HG02943 (cell line): Measurements from ENCODE around the gene TMSB10.

Source experiments
- ATAC-seq: cut with Tn5 transposase; IDR thresholded peaks from one replicate; pipeline ENCODE4 v1.9.1; 2021; ENCODE audit warnings: mild to moderate bottlenecking, low read depth, moderate library complexity; ENCODE audit not compliant: unreplicated experiment

TMSB10 gene

DNA sequence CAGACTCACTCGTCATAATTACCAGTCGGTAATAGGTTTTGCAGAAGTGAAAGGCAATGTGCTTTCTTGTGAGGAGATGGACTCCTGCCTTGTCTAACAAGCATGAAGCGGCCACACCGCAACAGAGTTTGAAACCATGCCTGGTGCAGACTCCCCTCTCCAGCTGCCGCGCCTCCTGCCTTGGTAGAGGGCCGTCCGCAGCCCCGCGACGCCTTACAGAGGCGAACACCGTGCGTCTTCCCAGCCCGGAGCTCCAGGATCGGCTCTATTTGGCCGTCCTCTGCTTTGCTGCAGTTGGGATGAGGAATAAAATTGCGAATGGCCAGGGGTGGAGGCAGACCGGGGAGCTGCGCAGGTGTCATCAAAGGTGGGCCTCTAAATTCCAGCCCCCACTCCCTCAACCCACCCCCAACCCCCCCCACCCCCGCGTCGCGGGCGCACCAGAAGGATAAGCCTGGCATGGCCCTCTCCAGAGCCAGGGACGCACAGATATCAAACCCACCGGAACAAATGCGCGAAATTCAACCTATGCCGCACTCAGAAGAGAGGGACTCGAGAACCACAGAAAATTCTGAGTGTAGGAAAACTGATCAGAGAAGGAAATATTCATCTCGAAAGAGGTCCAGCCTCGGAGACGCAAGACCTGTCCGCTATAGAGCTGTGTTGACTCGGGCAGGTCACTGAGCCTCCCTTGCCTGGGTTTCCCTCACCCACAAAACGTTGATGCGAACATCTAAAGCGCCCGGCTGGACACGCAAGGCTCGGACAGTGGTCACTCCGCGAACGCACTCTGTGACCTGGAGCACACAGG lies 25.7 kb upstream of the TMSB10 start:
- ATAC-seq = peak; percentile 51

DNA sequence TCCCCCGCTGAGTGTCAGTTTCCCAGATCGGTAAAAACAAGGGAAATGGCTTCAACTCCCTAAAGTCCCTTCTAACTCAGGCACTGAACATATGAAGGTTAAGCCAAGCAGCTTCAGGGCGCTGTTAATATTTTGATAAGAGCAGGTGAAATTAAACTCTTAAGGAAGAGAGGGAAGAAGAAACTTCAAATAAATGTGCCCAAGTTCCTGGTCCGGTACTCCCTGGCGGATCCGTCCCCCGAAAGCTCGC lies 25.1 kb upstream of the TMSB10 start:
- no peak for ATAC-seq

DNA sequence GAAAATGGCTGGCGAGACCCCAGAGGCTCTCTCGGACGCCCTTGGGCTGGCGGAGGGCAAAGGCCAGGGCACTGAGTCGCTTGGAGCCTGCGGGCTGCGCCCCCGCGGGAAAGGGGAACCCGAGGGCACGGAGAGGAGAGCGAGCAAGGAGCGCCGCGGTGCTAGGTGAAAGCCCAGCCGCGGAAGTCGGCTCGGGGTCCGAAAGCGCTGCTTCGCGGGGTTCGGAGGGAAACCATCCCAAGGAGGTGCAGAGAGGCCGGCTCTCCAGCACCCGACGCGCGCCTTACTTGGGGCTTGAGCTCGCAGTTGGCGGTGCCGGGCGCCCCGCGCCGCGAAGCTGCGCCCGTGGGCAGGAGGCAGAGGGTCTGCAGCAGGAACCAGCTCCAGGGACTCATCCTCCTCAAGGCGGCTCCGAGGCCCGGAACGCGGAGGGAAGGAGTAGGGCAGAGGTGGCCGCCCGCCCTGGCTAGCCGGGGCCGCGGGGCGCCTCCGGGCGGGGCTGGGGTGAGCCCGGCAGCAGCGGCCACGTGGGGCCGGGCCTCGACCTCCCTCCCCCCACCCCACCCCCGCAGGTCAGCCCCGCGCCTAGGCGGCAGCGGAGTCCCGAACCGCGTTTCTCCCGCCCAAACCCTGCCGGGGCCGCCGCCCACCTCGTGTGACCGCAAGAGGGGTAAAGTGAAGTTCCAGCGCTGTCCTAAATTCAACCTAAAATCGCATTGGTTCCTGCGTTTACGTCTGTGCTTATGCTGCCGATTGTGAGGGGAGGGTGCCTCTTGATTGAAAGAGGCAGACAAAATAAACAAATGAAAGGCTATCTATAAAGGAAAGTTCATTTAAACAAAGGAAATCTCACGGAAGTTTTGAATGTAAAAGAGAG lies 24.6 kb upstream of the TMSB10 start, which contains the start of gene TRABD2A:
TRABD2A (minus strand) TSS at position 440 of the 877 bp plus-strand sequence; CDS start at position 395, 45 bp downstream.
- ATAC-seq = no peak

DNA sequence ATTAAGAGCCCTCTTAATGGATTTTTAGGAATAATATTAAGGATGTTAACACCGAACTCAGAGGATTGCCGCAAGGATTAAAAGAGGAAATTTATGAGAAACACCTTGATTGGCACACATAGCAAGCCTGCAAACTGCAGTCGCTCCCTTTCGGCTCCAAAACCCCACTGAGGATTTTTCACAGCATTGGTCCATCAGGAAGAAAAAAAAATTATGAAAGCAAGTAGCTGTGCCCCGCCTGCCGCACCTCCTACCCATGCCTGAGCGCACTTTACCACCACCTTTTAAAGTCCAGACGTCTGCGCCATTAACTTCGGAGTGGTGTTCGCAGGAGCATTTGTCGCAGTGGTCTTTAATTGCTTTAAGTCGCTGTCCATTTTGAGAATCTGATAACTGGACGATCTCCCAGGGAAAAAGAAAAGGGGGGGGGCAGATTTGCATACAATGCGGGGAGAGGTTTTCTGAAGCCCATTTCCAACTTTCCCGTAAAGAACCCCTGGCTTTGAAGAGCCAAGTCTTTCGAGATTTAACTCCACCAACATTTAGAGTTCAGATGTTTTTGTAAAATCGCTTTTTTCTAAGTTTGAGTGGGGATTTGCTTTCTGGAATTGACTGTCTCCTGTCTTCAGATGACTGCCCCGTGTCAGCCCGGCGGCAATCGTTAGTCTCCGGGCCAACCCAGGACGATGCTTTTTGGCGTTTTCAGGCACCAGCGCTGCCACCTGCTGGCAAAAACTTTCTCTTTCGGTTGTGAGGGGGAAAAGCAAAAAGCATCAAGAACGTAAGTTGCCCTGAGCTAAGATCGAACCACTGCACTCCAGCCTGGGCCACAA lies 23.7 kb upstream of the TMSB10 start:
- ATAC-seq = peak; percentile 61

DNA sequence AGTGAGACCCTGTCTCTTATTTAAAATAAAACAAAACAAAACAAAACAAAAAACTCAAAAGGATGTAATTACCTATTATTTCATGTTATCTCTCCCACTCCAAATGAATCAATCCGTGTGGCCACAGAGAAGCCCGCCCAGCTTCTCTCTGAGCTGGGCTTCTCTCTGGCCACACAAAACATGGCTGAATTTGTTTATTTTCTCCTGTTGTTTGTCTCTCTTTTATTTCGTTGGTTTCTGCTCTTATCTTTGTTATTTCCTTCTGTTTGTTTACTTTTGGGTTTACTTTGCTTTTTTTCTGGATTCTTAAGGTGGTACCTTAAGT lies 23.1 kb upstream of the TMSB10 start:
- ATAC-seq = no peak

DNA sequence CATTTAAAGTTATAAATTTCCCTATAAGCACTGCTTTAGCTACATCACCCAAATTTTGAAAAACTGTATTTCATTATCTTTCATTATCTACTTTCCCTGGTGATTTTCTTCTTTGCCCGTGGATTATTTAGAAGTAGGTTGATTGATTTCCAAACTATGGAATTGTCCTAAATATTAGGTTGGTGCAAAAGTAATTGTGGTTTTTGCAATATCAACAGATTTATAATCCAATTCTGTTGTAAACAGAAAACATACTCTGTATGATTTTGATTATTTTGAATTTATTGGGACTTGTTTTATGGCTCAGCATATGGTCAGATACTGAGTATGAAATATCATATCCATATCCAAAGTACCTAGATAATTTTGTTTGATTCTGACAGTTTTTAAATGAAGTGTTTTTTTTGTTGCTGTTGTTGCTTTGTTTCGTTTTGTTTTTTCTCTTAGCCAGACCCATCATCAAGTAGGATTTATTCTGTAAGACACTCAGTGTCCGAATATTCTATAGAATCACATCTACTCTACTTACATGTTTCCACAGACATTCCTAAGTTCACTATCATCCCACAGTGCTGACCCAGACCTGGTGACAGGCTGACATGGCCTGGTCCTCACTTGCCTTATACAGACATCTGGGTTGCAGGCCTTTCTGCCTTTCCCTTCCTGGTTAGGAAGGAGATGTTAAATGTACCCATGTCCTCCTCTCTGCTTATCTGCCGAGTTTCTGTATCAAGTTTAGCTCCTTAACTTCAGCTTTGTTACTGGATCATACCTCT lies 22.5 kb upstream of the TMSB10 start:
- ATAC-seq = no peak

DNA sequence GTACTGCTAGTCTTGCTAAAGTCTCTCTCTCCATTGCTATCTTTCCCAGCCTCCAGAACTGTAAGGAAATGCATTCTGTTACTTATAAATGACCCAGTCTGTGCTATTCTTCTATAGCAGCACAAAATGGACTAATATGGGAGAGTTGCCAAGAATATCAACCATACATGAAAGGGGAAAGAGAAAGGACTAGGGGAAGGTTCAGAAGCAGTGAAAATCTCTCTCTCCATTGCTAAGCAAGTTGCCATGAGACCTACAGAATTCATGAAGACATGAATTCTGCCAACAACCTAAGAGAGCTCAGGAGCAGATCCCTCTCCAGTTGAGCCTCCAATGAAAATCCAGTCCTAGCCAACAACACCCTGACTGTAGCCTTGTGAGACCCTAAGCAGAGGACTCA lies 21.0 kb upstream of the TMSB10 start:
- ATAC-seq = no peak

DNA sequence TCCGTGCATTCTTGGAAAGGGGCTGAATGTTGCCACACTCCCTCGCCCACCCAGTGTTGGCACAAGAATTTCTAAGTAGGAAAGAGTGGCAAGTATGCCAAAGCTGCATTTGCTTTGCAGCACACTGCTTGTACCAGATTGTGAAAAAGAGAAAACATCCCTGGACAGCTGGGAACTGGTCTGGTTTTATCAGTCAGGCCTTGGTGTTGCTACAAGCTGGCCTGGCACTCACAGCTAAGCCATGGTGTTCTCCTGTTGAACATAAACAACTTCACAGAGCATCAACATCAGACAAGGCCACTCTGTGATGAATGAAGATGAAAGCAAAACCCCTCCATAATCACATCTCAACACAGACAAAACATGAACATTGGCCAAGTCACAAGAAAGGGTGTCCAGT lies 20.3 kb upstream of the TMSB10 start:
- ATAC-seq = no peak

DNA sequence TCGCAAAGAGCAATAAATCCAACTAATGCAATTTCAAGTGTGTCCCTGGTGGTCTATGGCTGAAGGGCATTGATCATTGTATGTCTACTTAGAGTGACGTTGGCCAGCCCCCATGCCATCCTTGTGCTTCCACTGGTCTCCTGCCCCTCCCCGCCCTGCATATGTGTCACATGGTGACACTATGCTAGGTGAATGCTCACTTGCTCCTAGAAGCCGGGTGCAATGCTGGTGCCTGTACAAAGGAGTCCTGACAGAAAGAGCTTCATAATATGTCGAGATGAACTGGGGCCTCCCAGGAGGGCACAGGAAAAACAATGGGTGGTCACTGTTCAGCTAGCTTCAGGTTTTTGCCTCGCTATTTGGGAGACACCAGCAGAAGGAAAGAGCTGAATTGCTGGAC lies 18.7 kb upstream of the TMSB10 start:
- ATAC-seq = no peak

DNA sequence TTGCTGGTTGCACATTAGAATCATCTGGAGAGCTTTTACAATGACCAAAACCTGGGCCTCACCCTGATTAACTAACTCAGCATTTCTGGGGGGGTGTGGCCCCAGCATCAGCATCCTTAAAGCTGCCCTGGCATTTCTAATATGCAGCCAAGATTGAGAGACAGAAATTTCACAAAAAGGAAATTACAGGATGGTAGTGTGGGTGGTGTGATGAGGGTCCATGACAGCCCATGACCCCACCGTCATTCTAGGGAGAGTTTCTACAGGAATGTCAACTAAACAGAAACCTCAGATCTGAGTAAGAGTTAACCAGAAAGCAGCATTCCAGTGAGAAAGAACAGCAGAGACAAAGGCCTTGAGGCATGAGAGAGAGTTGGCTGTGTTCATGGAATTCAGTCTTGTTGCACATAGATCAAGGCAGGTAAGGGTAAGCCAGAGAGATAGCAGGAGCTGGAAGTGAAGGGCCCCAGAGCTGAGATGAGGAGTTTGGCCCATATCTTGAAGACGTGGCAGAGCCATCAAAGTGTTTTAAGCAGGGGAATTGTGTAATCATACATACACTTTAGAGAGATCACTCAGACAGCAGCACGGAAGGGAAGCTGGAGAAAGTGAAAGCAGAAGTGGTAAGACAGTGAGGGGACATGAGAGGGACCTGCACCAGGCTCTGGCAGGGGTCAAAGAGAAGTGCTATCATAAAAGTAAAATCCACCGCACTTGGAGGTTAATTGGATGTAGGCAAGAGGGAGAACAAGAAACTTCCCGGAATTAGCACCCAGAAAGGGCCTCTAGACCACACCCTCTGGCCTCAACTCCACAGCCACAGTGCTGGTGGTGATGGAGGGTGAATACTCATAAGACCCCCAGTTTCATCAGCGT lies 16.8 kb upstream of the TMSB10 start:
- peak; percentile 90 for ATAC-seq

DNA sequence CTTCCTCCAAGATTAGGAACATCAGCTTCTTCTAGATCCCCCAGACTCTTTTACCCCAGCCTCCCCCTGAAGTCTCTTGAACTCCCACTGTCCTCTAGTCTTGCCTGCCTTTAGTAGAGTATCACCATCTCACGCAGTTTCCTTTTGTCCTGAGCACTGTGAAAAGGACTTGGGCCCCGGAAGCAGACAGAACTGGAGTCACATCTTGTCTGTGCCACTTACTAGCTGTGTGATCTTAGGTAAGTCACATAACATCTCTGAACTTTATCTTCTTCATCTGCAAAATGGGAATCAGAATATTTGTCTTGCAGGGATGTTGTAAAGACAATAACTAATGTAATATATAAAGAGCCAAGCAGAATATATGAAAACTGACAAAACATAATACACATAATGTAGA lies 16.1 kb upstream of the TMSB10 start:
- ATAC-seq = peak; percentile 10

DNA sequence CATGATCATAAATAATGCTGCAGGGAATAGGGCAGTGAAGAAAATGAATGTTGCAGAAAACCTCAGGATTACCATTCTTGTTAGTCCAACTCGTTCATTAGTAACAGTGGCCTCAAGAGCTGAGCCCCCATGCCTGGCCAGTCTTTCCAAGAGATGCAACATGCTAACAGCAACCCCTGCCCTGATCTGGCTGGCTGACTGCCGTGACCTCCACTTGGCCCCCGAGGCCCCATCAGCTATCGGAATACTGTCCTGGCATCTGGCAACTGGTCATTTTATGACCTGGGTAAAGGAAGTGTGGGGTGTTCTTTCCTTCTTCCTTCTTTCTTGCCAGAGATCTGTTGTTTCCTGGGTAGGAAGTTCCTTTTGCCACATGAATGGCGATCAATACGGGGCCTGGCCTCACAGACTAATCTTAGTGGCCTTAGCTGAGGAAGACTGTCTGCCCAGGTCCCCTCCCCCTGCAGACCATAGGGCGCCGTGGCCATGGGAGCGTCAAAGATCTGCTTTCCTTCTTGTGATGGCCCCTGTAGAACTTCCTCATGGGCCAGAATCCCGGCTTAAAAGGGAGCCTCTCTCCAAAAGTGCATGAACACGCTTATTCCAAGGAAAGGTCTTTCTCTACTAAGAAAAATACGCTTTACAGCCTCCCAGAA lies 14.0 kb upstream of the TMSB10 start:
- ATAC-seq = no peak

DNA sequence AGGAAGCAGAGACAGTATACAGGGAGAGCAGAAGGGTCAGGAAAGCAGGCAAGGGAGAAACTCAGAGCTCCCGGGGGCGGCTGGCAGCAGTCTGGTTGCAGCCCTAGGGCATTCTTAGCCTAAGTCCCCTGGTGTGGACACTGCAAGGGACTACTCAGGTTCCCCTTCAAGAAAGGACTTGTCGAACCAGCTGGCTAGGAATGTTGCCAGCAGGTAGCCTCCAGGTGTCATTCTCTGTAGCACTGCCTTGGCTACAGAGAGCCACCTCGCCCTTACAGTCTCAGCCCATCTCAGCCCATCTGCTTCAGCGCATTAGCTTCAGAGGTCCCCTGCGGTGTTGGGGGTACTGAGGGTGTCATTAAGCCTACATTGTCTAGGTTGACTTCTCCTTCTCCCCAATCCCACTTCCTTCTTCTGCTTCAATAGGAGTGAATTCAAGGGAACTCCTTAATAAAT lies 11.3 kb upstream of the TMSB10 start:
- no peak for ATAC-seq

DNA sequence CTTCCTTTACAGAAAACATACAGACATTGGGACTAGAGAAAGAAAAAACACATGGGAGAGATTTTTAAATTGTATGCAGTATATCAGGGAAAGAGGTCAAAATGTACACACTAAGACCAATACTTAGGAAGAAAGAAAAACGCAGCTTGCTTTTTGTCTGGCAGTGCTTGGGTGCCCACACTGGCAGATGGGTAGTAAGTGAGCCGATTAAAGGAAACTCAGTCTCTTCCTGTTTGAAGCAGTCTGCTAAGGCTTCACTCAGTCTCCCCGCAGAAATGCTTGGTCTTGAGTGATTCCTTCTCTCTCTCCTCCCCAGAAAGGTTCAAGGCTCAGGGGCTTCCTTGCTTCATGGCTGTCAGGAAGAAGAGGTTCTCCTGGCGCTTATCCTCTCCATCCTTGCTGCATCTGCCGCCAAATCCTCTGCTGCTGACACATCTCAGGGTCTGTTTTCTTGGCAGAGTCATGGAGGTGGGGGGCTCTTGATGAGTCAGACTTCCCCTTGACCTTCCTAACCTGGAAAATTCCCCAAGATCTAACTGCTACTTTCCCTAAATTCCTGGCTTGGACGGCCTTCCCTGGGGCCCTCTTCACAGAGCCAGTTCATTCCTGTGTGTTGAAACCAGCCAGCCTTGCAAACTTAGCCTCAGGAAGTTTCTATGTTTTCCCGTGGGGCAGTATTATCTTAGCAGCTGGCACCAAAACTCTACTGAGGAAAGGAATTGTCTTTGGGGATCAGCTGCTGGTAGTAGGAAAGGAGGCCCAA lies 10.5 kb upstream of the TMSB10 start:
- ATAC-seq = no peak

DNA sequence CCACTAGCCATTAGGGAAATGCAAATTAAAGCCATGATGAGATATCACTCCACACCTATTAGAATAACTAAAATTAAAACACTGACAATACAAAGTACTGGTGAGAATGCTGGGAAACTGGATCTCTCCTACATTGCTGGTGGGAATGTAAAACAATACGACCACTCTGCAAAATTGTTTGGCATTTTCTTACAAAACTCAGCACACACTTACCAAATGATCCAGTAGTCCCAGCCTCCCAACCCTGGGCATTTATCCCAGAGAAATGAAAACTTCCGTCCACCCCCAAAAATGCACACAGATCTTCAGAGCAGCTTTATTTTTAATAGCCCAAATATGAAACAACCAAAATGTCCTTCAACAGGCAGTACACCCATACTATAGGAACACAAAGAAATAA lies 8.9 kb upstream of the TMSB10 start:
- ATAC-seq = no peak

DNA sequence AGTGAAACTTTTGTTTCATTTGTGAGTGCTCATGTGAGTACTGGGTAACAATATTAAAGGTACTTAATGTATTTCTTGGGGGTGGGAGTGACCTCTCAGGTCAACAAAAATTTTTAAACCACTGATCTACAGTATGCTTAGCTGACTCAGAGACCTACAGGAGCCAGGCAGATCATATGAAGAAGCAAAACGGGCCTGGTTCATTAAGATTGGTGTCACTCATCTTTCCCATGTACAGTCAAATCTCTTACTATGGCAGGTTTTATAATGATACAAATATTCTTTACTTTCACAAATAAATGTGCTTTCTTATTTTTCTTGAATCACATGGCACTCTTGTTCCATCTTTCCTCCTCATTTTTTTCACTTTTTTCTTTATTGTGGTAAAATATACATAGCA lies 7.7 kb upstream of the TMSB10 start:
- ATAC-seq = no peak

DNA sequence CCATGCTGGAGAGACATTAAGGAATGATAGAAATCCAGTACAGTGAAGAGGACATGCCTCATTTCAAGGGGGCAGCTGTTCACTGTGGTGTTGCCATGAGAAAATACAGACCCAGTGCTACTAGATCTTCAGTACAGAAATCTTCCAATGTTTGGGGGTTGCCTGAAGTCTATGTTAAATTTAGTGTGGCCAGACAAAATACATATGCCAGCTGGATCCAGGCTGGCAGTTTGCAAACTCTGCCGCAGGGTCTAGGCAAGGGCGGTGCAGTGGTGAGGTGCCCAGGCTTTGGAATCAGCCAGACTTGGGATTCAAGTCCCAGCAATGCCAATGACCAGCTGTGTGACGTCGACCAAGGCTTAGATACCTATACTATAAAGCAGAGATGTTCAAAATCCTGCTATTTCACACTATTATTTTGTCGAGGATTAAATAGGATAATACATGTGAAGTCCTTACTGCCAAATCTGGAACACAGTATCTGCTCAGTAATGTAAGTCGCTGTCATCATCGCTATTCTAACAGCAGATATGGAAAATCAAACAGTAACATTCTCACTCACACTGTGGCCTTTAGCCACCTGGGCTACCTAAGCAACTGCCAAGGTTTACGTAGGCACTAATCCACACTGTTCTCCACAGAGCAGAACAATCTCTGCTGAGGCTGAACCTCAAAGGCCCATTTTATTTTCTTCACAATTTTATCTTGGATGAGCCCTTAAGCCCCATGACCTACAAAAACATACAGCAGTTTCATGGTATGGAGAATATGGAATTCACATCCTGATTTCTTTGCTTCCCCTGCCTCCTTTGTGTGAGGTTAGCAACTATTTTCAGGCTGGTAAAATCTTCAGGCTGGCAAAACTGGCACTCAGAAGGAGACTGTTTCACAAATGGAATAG lies 5.9 kb upstream of the TMSB10 start:
- ATAC-seq = no peak
